Urinary bladder (tissue), 4 donors: Measurements from ENCODE around the gene FAM43B. TPM values are rescaled to one million over a fixed set of nuclear protein-coding genes. Genes with fewer than 3 reads are reported as not detected.

Experiments
- DNase-seq: peaks from one replicate; pipeline ENCODE4 v3.0.0-alpha.2; 2015; ENCODE audit errors: extremely low spot score
- H3K27ac ChIP-seq: one replicate; pipeline ENCODE4 v1.5.1; 2013; ENCODE audit warnings: low read depth, mild to moderate bottlenecking, moderate library complexity
- H3K36me3 ChIP-seq: one replicate; pipeline ENCODE4 v1.6.1; 2013; ENCODE audit warnings: mild to moderate bottlenecking, moderate library complexity; ENCODE audit not compliant: insufficient read depth
- H3K4me1 ChIP-seq: one replicate; pipeline ENCODE4 v1.6.1; 2013; ENCODE audit warnings: mild to moderate bottlenecking, moderate library complexity; ENCODE audit not compliant: insufficient read depth
- H3K4me3 ChIP-seq: one replicate; pipeline ENCODE4 v1.5.1; 2013; ENCODE audit warnings: low read depth, low read length
- WGBS: extraction: QIAGEN DNeasy Blood & Tissue Kit; methylation state at CpG from one replicate; pipeline ENCODE4 v1.1.7; 2013; 5-methylcytosine and 5-hydroxymethylcytosine counted together
- polyA plus RNA-seq: library from polyadenylated mRNA; stranded (reverse); fragments of 200-250 nt; gene quantifications from one replicate; pipeline ENCODE4 v1.2.3, GENCODE V29; 2013
- total RNA-seq: library from RNA; depleted of rRNA; stranded (reverse); fragments of >200 nt; gene quantifications from one replicate; pipeline ENCODE4 v1.2.3, GENCODE V29; 2014
- donor health status: healthy with polysubstance abuse.
- donor health status: healthy.

FAM43B gene
- total and polyA plus RNA-seq, 2 donors = 0.37 to 1.1 TPM

DNA sequence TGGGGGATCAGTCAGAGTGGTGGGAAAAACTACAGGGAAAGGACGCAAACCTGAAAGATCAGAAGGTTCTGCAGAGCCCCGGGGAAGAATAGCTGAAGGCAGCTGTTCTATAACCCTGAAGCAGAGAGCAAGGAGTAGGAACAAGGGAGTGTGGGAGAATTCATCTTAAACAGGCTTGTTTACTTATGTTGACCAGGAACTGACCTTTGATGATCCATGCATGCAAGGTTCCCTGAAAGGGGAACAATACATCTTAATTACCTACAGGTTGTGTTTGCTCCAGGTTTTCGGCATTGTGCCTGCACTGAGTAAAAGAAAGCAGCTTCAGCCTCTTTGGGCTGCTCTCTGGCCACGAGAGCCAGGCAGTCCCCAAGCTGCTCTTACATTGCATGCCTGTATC lies 18.7 kb upstream of the FAM43B start:
- no peak for DNase-seq
- no peak overlapping the region for H3K27ac ChIP-seq
- WGBS = 62% methylated on average over 4 of the region's 4 CpGs
- H3K36me3 ChIP-seq = no peaks in the 10 kb centered on the region
- no peak overlapping the region for H3K4me3 ChIP-seq
- H3K4me1 ChIP-seq = no peaks in the 10 kb centered on the region

DNA sequence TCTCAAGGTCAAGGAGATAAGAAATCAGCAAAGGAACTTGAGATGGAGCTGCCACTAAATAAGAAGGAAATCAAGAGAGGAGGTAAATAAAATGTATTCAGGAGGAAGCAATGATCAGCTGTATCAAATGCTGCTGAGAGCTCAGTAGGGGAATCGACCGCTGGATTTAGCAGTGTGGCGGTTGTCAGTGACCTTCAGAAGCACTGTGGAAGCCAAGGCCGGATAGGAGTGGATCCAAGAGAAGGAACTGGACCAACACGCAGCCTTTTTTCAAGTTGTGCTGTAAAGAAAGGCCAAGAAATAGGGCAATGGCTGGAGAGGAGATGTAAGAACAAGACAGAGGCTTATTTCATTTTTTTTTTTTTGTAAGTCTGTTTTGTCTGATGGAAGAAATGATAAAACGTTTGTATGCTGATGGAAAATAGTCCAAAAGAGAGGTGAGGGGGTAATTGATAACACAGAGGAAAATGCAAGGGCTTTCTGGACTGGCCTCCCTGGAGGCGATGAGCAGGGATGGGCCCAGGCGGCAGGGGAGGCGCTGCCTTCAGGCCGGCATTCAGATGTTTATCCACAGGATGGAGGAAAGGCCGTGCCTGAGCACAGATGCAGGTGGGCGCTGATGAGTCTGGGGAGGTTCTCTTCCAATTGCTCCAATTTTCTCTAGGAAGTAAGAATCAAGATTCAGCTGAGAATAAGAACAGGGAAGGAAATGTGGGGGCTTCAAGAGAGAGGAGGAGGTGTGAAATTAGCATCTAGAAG lies 17.5 kb upstream of the FAM43B start:
- H3K36me3 ChIP-seq = no peaks in the 10 kb centered on the region
- H3K4me3 ChIP-seq = no peak overlapping the region
- 56% methylated on average over 12 of the region's 12 CpGs for WGBS
- no peak for DNase-seq
- H3K27ac ChIP-seq = no peak overlapping the region
- H3K4me1 ChIP-seq = no peaks in the 10 kb centered on the region

- H3K4me1 ChIP-seq = no peaks in the 10 kb centered on the region
- H3K27ac ChIP-seq = no peak overlapping the region
- DNase-seq = no peak
- WGBS = 43% methylated on average over 2 of the region's 2 CpGs
- H3K4me3 ChIP-seq = no peak overlapping the region
- H3K36me3 ChIP-seq = no peaks in the 10 kb centered on the region
Measured at GRCh38 chr1:20538227-20538626, 14.1 kb upstream of the FAM43B start.

DNA sequence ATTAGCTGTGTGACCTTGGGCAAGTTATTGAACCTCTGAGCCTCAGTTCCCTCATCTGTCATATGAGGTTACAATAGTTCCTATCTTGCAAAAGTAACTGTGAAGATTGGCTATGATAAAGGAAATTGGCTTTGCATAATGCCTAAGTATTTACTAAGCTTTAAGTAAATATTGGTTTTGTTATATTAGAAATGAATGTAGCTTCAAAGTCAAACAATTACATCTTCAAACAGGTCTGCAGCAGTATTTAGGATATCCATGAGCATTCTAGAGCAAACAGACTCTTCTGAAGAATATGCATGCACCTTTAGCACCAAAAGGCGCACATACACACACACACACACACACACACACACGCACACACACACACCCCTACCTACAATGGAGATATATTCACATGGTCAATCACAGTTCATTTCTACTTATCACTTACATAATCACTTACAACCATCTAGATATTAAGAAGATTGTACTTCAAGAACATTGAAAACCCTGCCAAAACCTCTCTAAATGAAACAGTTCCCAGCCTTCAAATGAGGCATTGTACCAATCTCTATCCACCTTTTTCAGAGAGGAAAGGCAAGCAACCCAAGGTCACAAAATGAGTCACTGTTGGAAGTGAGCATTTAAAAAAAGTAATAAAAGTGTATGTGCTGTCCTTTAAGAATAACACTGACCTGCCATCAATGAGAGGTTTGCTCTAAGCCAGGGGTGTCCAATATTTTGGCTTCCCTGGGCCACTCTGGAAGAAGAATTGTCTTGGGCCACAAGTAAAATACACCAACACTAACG lies 13.4 kb upstream of the FAM43B start:
- Histone ChIP-seq H3K4me3 (no peak overlapping the region), H3K4me1 (no peaks in the 10 kb centered on the region), H3K27ac (no peak overlapping the region), H3K36me3 (no peaks in the 10 kb centered on the region)
- WGBS = 80% methylated on average over 3 of the region's 3 CpGs
- no peak for DNase-seq

- no peak for DNase-seq
- no peaks in the 10 kb centered on the region for H3K36me3 ChIP-seq
Measured at GRCh38 chr1:20540281-20540680, 12.1 kb upstream of the FAM43B start.

DNA sequence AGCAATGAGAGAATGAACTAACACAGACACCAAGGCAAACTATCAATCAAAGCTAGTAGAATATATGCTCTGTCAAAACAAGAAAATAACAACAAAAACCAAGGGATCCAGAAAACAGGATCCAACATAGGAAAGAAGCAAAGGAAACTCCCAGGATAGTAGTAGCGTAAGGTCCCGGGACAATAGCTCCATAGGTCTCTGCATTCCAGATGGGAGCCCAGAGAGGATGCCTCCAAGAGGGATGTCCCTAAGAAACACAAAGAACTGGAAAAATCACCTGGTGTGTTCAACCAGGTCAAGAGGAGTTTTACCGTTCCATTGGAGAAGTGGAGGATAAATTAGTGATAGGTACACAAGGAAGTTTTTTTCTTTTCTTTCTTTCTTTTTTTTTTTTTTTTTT lies 5.7 kb upstream of the FAM43B start:
- DNase-seq = no peak
- Histone ChIP-seq H3K27ac (no peak overlapping the region), H3K4me1 (no peaks in the 10 kb centered on the region), H3K4me3 (no peak overlapping the region), H3K36me3 (no peaks in the 10 kb centered on the region)
- 90% methylated on average over 3 of the region's 3 CpGs for WGBS

More at GRCh38 chr1:20540281-20540680, 12.1 kb upstream of the FAM43B start:
- no peaks in the 10 kb centered on the region for H3K4me1 ChIP-seq
- WGBS = 78% methylated on average over 1 of the region's 1 CpG
- no peak overlapping the region for H3K27ac ChIP-seq
- H3K4me3 ChIP-seq = no peak overlapping the region

GRCh38 chr1:20551161-20551560 lies 1.2 kb upstream of the FAM43B start:
- H3K4me3 ChIP-seq = no peak overlapping the region

GRCh38 chr1:20552728-20553445 lies 514 bp downstream of the FAM43B start:
- WGBS = 1% methylated on average over 82 of the region's 82 CpGs
- no peak overlapping the region for H3K27ac ChIP-seq
- H3K4me3 ChIP-seq = peak overlapping the region; percentile 5

More at GRCh38 chr1:20551161-20551560, 1.2 kb upstream of the FAM43B start:
- no peak for DNase-seq
- no peak overlapping the region for H3K27ac ChIP-seq
- H3K36me3 ChIP-seq = no peaks in the 10 kb centered on the region
- H3K4me1 ChIP-seq = no peaks in the 10 kb centered on the region
- 75% methylated on average over 3 of the region's 3 CpGs for WGBS

GRCh38 chr1:20555025-20555757 lies 2.8 kb downstream of the FAM43B start:
- WGBS = 39% methylated on average over 7 of the region's 7 CpGs
- Histone ChIP-seq H3K27ac (no peak overlapping the region), H3K4me1 (no peaks in the 10 kb centered on the region), H3K4me3 (no peak overlapping the region), H3K36me3 (no peaks in the 10 kb centered on the region)
- no peak for DNase-seq

More at GRCh38 chr1:20552728-20553445, 514 bp downstream of the FAM43B start:
- Histone ChIP-seq H3K36me3 (no peaks in the 10 kb centered on the region), H3K4me1 (no peaks in the 10 kb centered on the region)
- no peak for DNase-seq

DNA sequence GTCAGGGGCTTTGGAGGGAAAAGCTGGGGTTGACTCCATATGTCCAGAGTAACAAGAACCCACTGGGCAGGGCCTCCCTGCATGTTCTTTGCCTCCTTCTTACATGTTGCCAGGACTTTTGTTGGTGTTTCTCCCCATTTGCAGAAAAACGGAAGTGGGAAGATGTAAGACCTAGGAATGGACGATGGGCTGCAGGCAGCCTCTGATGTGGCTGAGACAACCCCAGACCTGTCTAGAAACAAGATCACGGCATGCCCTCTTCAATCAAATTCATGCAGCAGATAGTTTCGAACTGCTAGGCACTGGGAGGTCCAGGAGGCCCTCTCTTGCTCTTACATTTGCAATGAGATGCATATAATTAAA lies 3.4 kb downstream of the FAM43B start:
- 81% methylated on average over 4 of the region's 4 CpGs for WGBS
- H3K27ac ChIP-seq = no peak overlapping the region

DNA sequence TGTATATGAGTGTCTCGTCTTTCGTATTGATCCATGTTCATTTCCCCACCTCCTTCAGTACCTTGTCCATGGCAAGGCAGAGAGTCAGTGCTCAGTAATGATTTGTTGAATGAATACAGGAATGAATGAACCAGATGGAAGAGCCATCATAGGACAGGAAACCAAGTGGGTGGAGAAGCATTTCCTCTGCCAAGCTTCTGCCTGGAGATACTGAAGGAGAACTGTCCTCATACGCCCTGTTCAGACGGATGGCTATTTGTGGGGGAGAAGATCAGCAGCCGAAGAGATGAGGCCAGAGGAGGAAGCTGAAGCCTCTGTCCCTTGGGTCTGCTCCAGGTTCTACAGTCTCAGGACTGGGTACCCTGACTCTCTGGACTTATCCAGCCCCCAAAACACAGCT lies 5.8 kb downstream of the FAM43B start:
- no peak for DNase-seq
- no peaks in the 10 kb centered on the region for H3K36me3 ChIP-seq
- no peak overlapping the region for H3K4me3 ChIP-seq
- WGBS = 65% methylated on average over 5 of the region's 5 CpGs
- no peak overlapping the region for H3K27ac ChIP-seq
- no peaks in the 10 kb centered on the region for H3K4me1 ChIP-seq

More for the DNA sequence above, 3.4 kb downstream of the FAM43B start:
- no peaks in the 10 kb centered on the region for H3K36me3 ChIP-seq
- DNase-seq = no peak
- no peaks in the 10 kb centered on the region for H3K4me1 ChIP-seq
- no peak overlapping the region for H3K4me3 ChIP-seq

GRCh38 chr1:20560966-20561365 lies 8.6 kb downstream of the FAM43B start:
- DNase-seq = no peak
- H3K27ac ChIP-seq = no peak overlapping the region
- H3K4me1 ChIP-seq = no peaks in the 10 kb centered on the region
- no peak overlapping the region for H3K4me3 ChIP-seq
- 82% methylated on average over 1 of the region's 1 CpG for WGBS
- H3K36me3 ChIP-seq = no peaks in the 10 kb centered on the region

GRCh38 chr1:20565234-20565633 lies 12.9 kb downstream of the FAM43B start:
- Histone ChIP-seq H3K27ac (no peak overlapping the region), H3K4me1 (no peaks in the 10 kb centered on the region), H3K36me3 (no peaks in the 10 kb centered on the region), H3K4me3 (no peak overlapping the region)
- 70% methylated on average over 4 of the region's 4 CpGs for WGBS
- DNase-seq = no peak
